Endothelial cell (in vitro differentiated cells): ENCODE data around the gene MED10. TPM values are rescaled to one million over a fixed set of nuclear protein-coding genes. Genes with fewer than 3 reads are reported as not detected.

ENCODE experiments used
- DNase-seq: peaks from one replicate; pipeline ENCODE4 v3.0.0; 2021; ENCODE audit warnings: low spot score
- H3K27ac Mint-ChIP-seq: one replicate; pipeline ENCODE4 v1.8.0; 2021; ENCODE audit warnings: mixed read lengths, inconsistent platforms; ENCODE audit not compliant: unreplicated experiment
- H3K27me3 Mint-ChIP-seq: one replicate; pipeline ENCODE4 v1.8.0; 2021; ENCODE audit warnings: mild to moderate bottlenecking, moderate library complexity, mixed read lengths, inconsistent platforms; ENCODE audit not compliant: unreplicated experiment
- H3K36me3 Mint-ChIP-seq: one replicate; pipeline ENCODE4 v1.8.0; 2021; ENCODE audit warnings: mild to moderate bottlenecking, low read depth, mixed read lengths, inconsistent platforms; ENCODE audit not compliant: unreplicated experiment
- H3K4me1 Mint-ChIP-seq: one replicate; pipeline ENCODE4 v1.8.0; 2021; ENCODE audit warnings: mild to moderate bottlenecking, mixed read lengths, inconsistent platforms; ENCODE audit not compliant: unreplicated experiment
- H3K4me3 Mint-ChIP-seq: one replicate; pipeline ENCODE4 v1.8.0; 2021; ENCODE audit warnings: mild to moderate bottlenecking, mixed read lengths, inconsistent platforms; ENCODE audit not compliant: unreplicated experiment
- H3K9me3 Mint-ChIP-seq: one replicate; pipeline ENCODE4 v1.8.0; 2021; ENCODE audit warnings: mixed read lengths, inconsistent platforms; ENCODE audit not compliant: unreplicated experiment
- CTCF ChIP-seq: fragments of 200-600 bp; sonication (generic); IDR thresholded peaks from one replicate; pipeline ENCODE4 v1.5.0; 2021; ENCODE audit warnings: antibody characterized with exemption; ENCODE audit not compliant: unreplicated experiment
- total RNA-seq: library from RNA; stranded (reverse); fragmentation: NEBNext Ultra II Directional; extraction: Animal tissue kit (Norgen Biotek cat#: 25700); gene quantifications from one replicate; pipeline ENCODE4 v1.2.1, GENCODE V29; 2021; ENCODE audit not compliant: unreplicated experiment

MED10 gene
- total RNA-seq, 1 donor from 2014 or later = 53.0 TPM

- DNase-seq = no peak
- Mint-ChIP-seq H3K36me3 (peaks cover 11% of the 10 kb centered on the region), H3K27me3 (peaks cover 2% of the 10 kb centered on the region), H3K4me1 (peaks cover 42% of the 10 kb centered on the region), H3K4me3 (no peak overlapping the region), H3K27ac (no peak overlapping the region), H3K9me3 (no peaks in the 10 kb centered on the region)
- no peak for TF ChIP-seq CTCF
Observed at GRCh38 chr5:6356578-6357164, 21.7 kb downstream of the MED10 start.

GRCh38 chr5:6355294-6355693, 23.1 kb downstream of the MED10 start:
- H3K27me3 Mint-ChIP-seq = peaks cover 2% of the 10 kb centered on the region
- no peak for TF ChIP-seq CTCF

GRCh38 chr5:6354848-6355247, 23.5 kb downstream of the MED10 start:
- peak overlapping the region; percentile 11 for H3K27ac Mint-ChIP-seq
- H3K4me3 Mint-ChIP-seq = no peak overlapping the region
- H3K36me3 Mint-ChIP-seq = peaks cover 11% of the 10 kb centered on the region
- no peak for TF ChIP-seq CTCF
- H3K9me3 Mint-ChIP-seq = no peaks in the 10 kb centered on the region
- DNase-seq = no peak
- peaks cover 2% of the 10 kb centered on the region for H3K27me3 Mint-ChIP-seq
- peaks cover 35% of the 10 kb centered on the region for H3K4me1 Mint-ChIP-seq

More at GRCh38 chr5:6355294-6355693, 23.1 kb downstream of the MED10 start:
- Mint-ChIP-seq H3K36me3 (peaks cover 11% of the 10 kb centered on the region), H3K4me1 (peaks cover 39% of the 10 kb centered on the region), H3K9me3 (no peaks in the 10 kb centered on the region), H3K27ac (no peak overlapping the region), H3K4me3 (no peak overlapping the region)
- DNase-seq = no peak

- H3K4me3 Mint-ChIP-seq = peak overlapping the region; percentile 12
Observed at GRCh38 chr5:6353602-6354302, 24.6 kb downstream of the MED10 start.

More at GRCh38 chr5:6353602-6354302, 24.6 kb downstream of the MED10 start:
- DNase-seq = no peak
- Mint-ChIP-seq H3K4me1 (peaks cover 30% of the 10 kb centered on the region), H3K9me3 (no peaks in the 10 kb centered on the region), H3K27ac (peak overlapping the region; percentile 48), H3K27me3 (peaks cover 2% of the 10 kb centered on the region), H3K36me3 (peaks cover 11% of the 10 kb centered on the region)
- no peak for TF ChIP-seq CTCF
